A673 (cell line): Measurements from ENCODE around the gene LRGUK.

Experiments
- EZH2 ChIP-seq: fragments of 200-600 bp; sonication (generic); IDR thresholded peaks from 2 replicates; pipeline ENCODE4 v1.6.1; 2017; ENCODE audit warnings: borderline replicate concordance, low read depth, mild to moderate bottlenecking, mixed read lengths, antibody characterized with exemption, low read length; ENCODE audit not compliant: poor library complexity, severe bottlenecking
- TF ChIP-seq, protein P1 (sequence below): fragments of 300-800, 200-600 bp; sonication (generic); conservative IDR thresholded peaks from 2 replicates; pipeline ENCODE4 v1.5.1; 2017; ENCODE audit warnings: low read depth, mild to moderate bottlenecking, antibody characterized with exemption, low read length, moderate library complexity, mixed read lengths

DNA sequence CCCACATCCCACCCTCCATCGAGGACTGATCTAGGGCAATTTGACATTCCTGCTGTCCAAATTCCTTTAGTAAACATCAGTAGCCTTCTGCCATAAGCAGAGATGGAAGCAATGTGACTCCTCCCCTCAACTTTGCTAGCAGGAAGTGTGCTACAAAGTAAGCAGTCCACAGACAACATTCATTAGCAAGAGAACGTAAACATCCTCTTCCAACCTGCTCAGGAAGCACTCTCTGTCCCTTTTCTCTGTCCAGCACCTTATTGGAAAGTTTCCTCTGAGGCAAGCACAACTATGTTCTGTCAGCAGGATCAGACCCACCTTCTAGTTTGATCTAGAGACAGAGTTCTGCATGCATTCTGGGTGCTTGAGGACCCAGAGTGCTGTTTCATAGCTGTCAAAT is 48.1 kb upstream of the LRGUK start:
- TF ChIP-seq, protein P1, sequence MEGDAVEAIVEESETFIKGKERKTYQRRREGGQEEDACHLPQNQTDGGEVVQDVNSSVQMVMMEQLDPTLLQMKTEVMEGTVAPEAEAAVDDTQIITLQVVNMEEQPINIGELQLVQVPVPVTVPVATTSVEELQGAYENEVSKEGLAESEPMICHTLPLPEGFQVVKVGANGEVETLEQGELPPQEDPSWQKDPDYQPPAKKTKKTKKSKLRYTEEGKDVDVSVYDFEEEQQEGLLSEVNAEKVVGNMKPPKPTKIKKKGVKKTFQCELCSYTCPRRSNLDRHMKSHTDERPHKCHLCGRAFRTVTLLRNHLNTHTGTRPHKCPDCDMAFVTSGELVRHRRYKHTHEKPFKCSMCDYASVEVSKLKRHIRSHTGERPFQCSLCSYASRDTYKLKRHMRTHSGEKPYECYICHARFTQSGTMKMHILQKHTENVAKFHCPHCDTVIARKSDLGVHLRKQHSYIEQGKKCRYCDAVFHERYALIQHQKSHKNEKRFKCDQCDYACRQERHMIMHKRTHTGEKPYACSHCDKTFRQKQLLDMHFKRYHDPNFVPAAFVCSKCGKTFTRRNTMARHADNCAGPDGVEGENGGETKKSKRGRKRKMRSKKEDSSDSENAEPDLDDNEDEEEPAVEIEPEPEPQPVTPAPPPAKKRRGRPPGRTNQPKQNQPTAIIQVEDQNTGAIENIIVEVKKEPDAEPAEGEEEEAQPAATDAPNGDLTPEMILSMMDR: no peak
- no peak for TF ChIP-seq EZH2
